Measurements from ENCODE around the gene TEX44.
"Not testable (repeated sequence)": the region's sequence is repeated elsewhere in the genome, so short reads cannot be mapped to it uniquely, and the experiment has no call there.

TEX44 gene

GRCh38 chr2:231573698-231574421 lies 18.8 kb upstream of the TEX44 start:
- H3K27ac ChIP-seq (ENCODE audit: low read length), result peak overlapping the region; percentile 40
- H3K27me3 ChIP-seq (ENCODE audit: control insufficient read depth, insufficient read depth, low read length), result no peaks in the 10 kb centered on the region
- no peaks in the 10 kb centered on the region for H3K36me3 ChIP-seq (ENCODE audit: control insufficient read depth, low read depth, low read length)
- H3K9ac ChIP-seq (ENCODE audit: low read length), result peak overlapping the region; percentile 47
- peaks cover 32% of the 10 kb centered on the region for H3K4me1 ChIP-seq (ENCODE audit: control insufficient read depth, low read depth, low read length)
- no peaks in the 10 kb centered on the region for H3K9me3 ChIP-seq (ENCODE audit: control insufficient read depth, low read depth, low read length)
- H3K4me3 ChIP-seq (ENCODE audit: low read length), result no peak overlapping the region

- Histone ChIP-seq H3K4me1 (ENCODE audit: control insufficient read depth, low read depth, low read length) (peaks cover 32% of the 10 kb centered on the region), H3K36me3 (ENCODE audit: control insufficient read depth, low read depth, low read length) (no peaks in the 10 kb centered on the region), H3K9me3 (ENCODE audit: control insufficient read depth, low read depth, low read length) (no peaks in the 10 kb centered on the region), H3K9ac (ENCODE audit: low read length) (peak overlapping the region; percentile 36), H3K27me3 (ENCODE audit: control insufficient read depth, insufficient read depth, low read length) (no peaks in the 10 kb centered on the region), H3K27ac (ENCODE audit: low read length) (peak overlapping the region; percentile 74), H3K4me3 (ENCODE audit: low read length) (no peak overlapping the region)
Observed at GRCh38 chr2:231575612-231576256, 16.9 kb upstream of the TEX44 start.

- no peaks in the 10 kb centered on the region for H3K9me3 ChIP-seq (ENCODE audit: control insufficient read depth, low read depth, low read length)
- no peak overlapping the region for H3K4me3 ChIP-seq (ENCODE audit: low read length)
- H3K4me1 ChIP-seq (ENCODE audit: control insufficient read depth, low read depth, low read length), result peaks cover 31% of the 10 kb centered on the region
- H3K27ac ChIP-seq (ENCODE audit: low read length), result peak overlapping the region; percentile 74
- H3K9ac ChIP-seq (ENCODE audit: low read length), result peak overlapping the region; percentile 36
- H3K27me3 ChIP-seq (ENCODE audit: control insufficient read depth, insufficient read depth, low read length), result no peaks in the 10 kb centered on the region
- H3K36me3 ChIP-seq (ENCODE audit: control insufficient read depth, low read depth, low read length), result no peaks in the 10 kb centered on the region
Observed at GRCh38 chr2:231576465-231576864, 16.2 kb upstream of the TEX44 start.

GRCh38 chr2:231578655-231579054 lies 14.0 kb upstream of the TEX44 start:
- H3K36me3 ChIP-seq (ENCODE audit: control insufficient read depth, low read depth, low read length); H3K27ac ChIP-seq (ENCODE audit: low read length); H3K4me3 ChIP-seq (ENCODE audit: low read length); H3K9me3 ChIP-seq (ENCODE audit: control insufficient read depth, low read depth, low read length); H3K9ac ChIP-seq (ENCODE audit: low read length); H3K27me3 ChIP-seq (ENCODE audit: control insufficient read depth, insufficient read depth, low read length): not testable (repeated sequence)
- peaks cover 15% of the 10 kb centered on the region for H3K4me1 ChIP-seq (ENCODE audit: control insufficient read depth, low read depth, low read length)

- no peaks in the 10 kb centered on the region for H3K27me3 ChIP-seq (ENCODE audit: control insufficient read depth, insufficient read depth, low read length)
- H3K36me3 ChIP-seq (ENCODE audit: control insufficient read depth, low read depth, low read length), result no peaks in the 10 kb centered on the region
- H3K9me3 ChIP-seq (ENCODE audit: control insufficient read depth, low read depth, low read length), result no peaks in the 10 kb centered on the region
- no peak overlapping the region for H3K27ac ChIP-seq (ENCODE audit: low read length)
- H3K4me1 ChIP-seq (ENCODE audit: control insufficient read depth, low read depth, low read length), result peaks cover 15% of the 10 kb centered on the region
- H3K9ac ChIP-seq (ENCODE audit: low read length), result no peak overlapping the region
- H3K4me3 ChIP-seq (ENCODE audit: low read length), result no peak overlapping the region
Observed at GRCh38 chr2:231579560-231579959, 13.1 kb upstream of the TEX44 start.

- no peak overlapping the region for H3K4me3 ChIP-seq (ENCODE audit: low read length)
- no peak overlapping the region for H3K27ac ChIP-seq (ENCODE audit: low read length)
- no peaks in the 10 kb centered on the region for H3K27me3 ChIP-seq (ENCODE audit: control insufficient read depth, insufficient read depth, low read length)
- H3K9me3 ChIP-seq (ENCODE audit: control insufficient read depth, low read depth, low read length), result no peaks in the 10 kb centered on the region
- H3K9ac ChIP-seq (ENCODE audit: low read length), result no peak overlapping the region
- H3K4me1 ChIP-seq (ENCODE audit: control insufficient read depth, low read depth, low read length), result peaks cover 10% of the 10 kb centered on the region
- H3K36me3 ChIP-seq (ENCODE audit: control insufficient read depth, low read depth, low read length), result no peaks in the 10 kb centered on the region
Observed at GRCh38 chr2:231581328-231581727, 11.3 kb upstream of the TEX44 start.

GRCh38 chr2:231583982-231584381 lies 8.7 kb upstream of the TEX44 start:
- peak overlapping the region; percentile 38 for H3K27ac ChIP-seq (ENCODE audit: low read length)
- H3K4me3 ChIP-seq (ENCODE audit: low read length), result no peak overlapping the region
- H3K9ac ChIP-seq (ENCODE audit: low read length), result no peak overlapping the region
- H3K9me3 ChIP-seq (ENCODE audit: control insufficient read depth, low read depth, low read length), result no peaks in the 10 kb centered on the region
- H3K4me1 ChIP-seq (ENCODE audit: control insufficient read depth, low read depth, low read length), result peaks cover 7% of the 10 kb centered on the region
- no peaks in the 10 kb centered on the region for H3K36me3 ChIP-seq (ENCODE audit: control insufficient read depth, low read depth, low read length)
- no peaks in the 10 kb centered on the region for H3K27me3 ChIP-seq (ENCODE audit: control insufficient read depth, insufficient read depth, low read length)

- H3K36me3 ChIP-seq (ENCODE audit: control insufficient read depth, low read depth, low read length); H3K9ac ChIP-seq (ENCODE audit: low read length); H3K27me3 ChIP-seq (ENCODE audit: control insufficient read depth, insufficient read depth, low read length); H3K4me3 ChIP-seq (ENCODE audit: low read length); H3K9me3 ChIP-seq (ENCODE audit: control insufficient read depth, low read depth, low read length); H3K27ac ChIP-seq (ENCODE audit: low read length): not testable (repeated sequence)
- peaks cover 18% of the 10 kb centered on the region for H3K4me1 ChIP-seq (ENCODE audit: control insufficient read depth, low read depth, low read length)
Observed at GRCh38 chr2:231587744-231588143, 4.9 kb upstream of the TEX44 start.

- no peak overlapping the region for H3K9ac ChIP-seq (ENCODE audit: low read length)
- peaks cover 11% of the 10 kb centered on the region for H3K4me1 ChIP-seq (ENCODE audit: control insufficient read depth, low read depth, low read length)
- H3K27ac ChIP-seq (ENCODE audit: low read length), result no peak overlapping the region
- no peaks in the 10 kb centered on the region for H3K27me3 ChIP-seq (ENCODE audit: control insufficient read depth, insufficient read depth, low read length)
- no peak overlapping the region for H3K4me3 ChIP-seq (ENCODE audit: low read length)
- H3K9me3 ChIP-seq (ENCODE audit: control insufficient read depth, low read depth, low read length), result no peaks in the 10 kb centered on the region
- no peaks in the 10 kb centered on the region for H3K36me3 ChIP-seq (ENCODE audit: control insufficient read depth, low read depth, low read length)
Observed at GRCh38 chr2:231589656-231590055, 3.0 kb upstream of the TEX44 start.

- Histone ChIP-seq H3K4me1 (ENCODE audit: control insufficient read depth, low read depth, low read length) (peaks cover 11% of the 10 kb centered on the region), H3K36me3 (ENCODE audit: control insufficient read depth, low read depth, low read length) (no peaks in the 10 kb centered on the region), H3K9me3 (ENCODE audit: control insufficient read depth, low read depth, low read length) (no peaks in the 10 kb centered on the region), H3K27ac (ENCODE audit: low read length) (no peak overlapping the region), H3K27me3 (ENCODE audit: control insufficient read depth, insufficient read depth, low read length) (no peaks in the 10 kb centered on the region), H3K4me3 (ENCODE audit: low read length) (no peak overlapping the region), H3K9ac (ENCODE audit: low read length) (no peak overlapping the region)
Observed at GRCh38 chr2:231590614-231591013, 2.0 kb upstream of the TEX44 start.

GRCh38 chr2:231593666-231594065 lies 1.0 kb downstream of the TEX44 start:
- no peaks in the 10 kb centered on the region for H3K9me3 ChIP-seq (ENCODE audit: control insufficient read depth, low read depth, low read length)

More at GRCh38 chr2:231593666-231594065, 1.0 kb downstream of the TEX44 start:
- H3K4me3 ChIP-seq (ENCODE audit: low read length), result no peak overlapping the region
- H3K9ac ChIP-seq (ENCODE audit: low read length), result no peak overlapping the region
- no peak overlapping the region for H3K27ac ChIP-seq (ENCODE audit: low read length)
- no peaks in the 10 kb centered on the region for H3K36me3 ChIP-seq (ENCODE audit: control insufficient read depth, low read depth, low read length)
- peaks cover 11% of the 10 kb centered on the region for H3K4me1 ChIP-seq (ENCODE audit: control insufficient read depth, low read depth, low read length)
- no peaks in the 10 kb centered on the region for H3K27me3 ChIP-seq (ENCODE audit: control insufficient read depth, insufficient read depth, low read length)

All from iPS-18a (cell line).